ENCODE measurements around the gene ARPP21.

DNA sequence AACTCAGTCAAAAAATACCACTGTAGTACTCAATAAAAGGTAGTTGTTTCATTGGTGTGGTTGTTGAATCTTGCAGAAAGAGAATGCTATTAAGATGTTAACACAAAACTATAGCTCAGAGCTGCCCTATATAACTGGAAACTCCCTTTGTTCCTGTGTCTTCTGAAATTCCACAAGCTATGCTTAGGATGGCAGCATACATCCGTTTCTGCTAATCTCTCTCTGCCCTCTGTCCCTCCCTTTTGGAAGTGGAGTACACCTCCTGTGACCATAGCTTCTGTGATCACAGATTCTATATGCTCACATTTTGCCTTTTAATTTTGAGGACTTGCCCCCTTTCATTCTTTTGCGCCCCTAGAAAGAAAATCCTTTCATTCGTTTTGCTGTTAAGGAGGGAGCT, 33.7 kb downstream of the ARPP21 start:
- TF ChIP-seq, protein P1, sequence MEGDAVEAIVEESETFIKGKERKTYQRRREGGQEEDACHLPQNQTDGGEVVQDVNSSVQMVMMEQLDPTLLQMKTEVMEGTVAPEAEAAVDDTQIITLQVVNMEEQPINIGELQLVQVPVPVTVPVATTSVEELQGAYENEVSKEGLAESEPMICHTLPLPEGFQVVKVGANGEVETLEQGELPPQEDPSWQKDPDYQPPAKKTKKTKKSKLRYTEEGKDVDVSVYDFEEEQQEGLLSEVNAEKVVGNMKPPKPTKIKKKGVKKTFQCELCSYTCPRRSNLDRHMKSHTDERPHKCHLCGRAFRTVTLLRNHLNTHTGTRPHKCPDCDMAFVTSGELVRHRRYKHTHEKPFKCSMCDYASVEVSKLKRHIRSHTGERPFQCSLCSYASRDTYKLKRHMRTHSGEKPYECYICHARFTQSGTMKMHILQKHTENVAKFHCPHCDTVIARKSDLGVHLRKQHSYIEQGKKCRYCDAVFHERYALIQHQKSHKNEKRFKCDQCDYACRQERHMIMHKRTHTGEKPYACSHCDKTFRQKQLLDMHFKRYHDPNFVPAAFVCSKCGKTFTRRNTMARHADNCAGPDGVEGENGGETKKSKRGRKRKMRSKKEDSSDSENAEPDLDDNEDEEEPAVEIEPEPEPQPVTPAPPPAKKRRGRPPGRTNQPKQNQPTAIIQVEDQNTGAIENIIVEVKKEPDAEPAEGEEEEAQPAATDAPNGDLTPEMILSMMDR (conservative IDR thresholded peaks at IDR 0.05; ENCODE audit: low read depth, low read length): no peak
- TF ChIP-seq EZH2 (IDR thresholded peaks at IDR 0.05; ENCODE audit: low read length, unreplicated experiment): no peak
- no peak for TF ChIP-seq EZH2phosphoT487 (IDR thresholded peaks at IDR 0.05; ENCODE audit: borderline replicate concordance, low read length)
